Motor neuron (in vitro differentiated cells): ENCODE results near the gene KIN. TPM values are rescaled to one million over a fixed set of nuclear protein-coding genes. Genes with fewer than 3 reads are reported as not detected.
"Not testable (repeated sequence)": the region's sequence is repeated elsewhere in the genome, so short reads cannot be mapped to it uniquely, and the experiment has no call there.

Source experiments
- ATAC-seq, 8 experiments: fragments of 200-7000 bp; cut with Tn5 transposase; replicated peaks in 6 of 8; 2 replicates each; pipeline ENCODE4 v1.8.0; 2021; ENCODE audit warnings: mild to moderate bottlenecking in 8 of 8, moderate library complexity in 8 of 8
- H3K27ac ChIP-seq, 2 donors: fragments of 250-450 bp; sonication (Bioruptor Pico); 2 replicates each; pipeline ENCODE4 v1.9.0; 2021; ENCODE audit warnings: antibody characterized with exemption in 2 of 2, mild to moderate bottlenecking in 2 of 2, moderate library complexity in 1 of 2
- H3K4me1 ChIP-seq, 2 donors: fragments of 250-450 bp; sonication (Bioruptor Pico); replicated peaks in 1 of 2; 2 replicates each; pipeline ENCODE4 v1.6.1; 2021; ENCODE audit warnings: antibody characterized with exemption in 2 of 2, mild to moderate bottlenecking in 2 of 2, moderate library complexity in 1 of 2
- H3K4me3 ChIP-seq, 5 donors: fragments of 250-450 bp; sonication (Bioruptor Pico); 2 replicates each; pipeline ENCODE4 v1.9.0; 2021; ENCODE audit warnings: antibody characterized with exemption in 5 of 5, mild to moderate bottlenecking in 5 of 5, moderate library complexity in 4 of 5
- WGBS, 10 experiments: fragments of 450-650 bp; shearing (Covaris generic); methylation state at CpG; one replicate each; pipeline ENCODE4 v1.0.0; 2022; 5-methylcytosine and 5-hydroxymethylcytosine counted together
- in situ Hi-C, 9 experiments: fragments of 400-800 bp; cut with MboI; loops; one replicate each; pipeline ENCODE4 v1.15.0; 2021; ENCODE audit warnings: low sequenced_read_pairs in 9 of 9, low pct_unique_long_range_greater_than_20kb in 2 of 9; ENCODE audit not compliant: unreplicated experiment in 9 of 9
- total RNA-seq, 8 experiments: library from RNA; unstranded; fragments of 300-600 nt; gene quantifications; 2 replicates each; pipeline versions ENCODE4 v1.2.3 to v1.2.4, GENCODE V29; 2022

Gene KIN
- total RNA-seq, 8 experiments from 2014 or later = 4.7 to 13.3 (median 10.5) TPM

DNA sequence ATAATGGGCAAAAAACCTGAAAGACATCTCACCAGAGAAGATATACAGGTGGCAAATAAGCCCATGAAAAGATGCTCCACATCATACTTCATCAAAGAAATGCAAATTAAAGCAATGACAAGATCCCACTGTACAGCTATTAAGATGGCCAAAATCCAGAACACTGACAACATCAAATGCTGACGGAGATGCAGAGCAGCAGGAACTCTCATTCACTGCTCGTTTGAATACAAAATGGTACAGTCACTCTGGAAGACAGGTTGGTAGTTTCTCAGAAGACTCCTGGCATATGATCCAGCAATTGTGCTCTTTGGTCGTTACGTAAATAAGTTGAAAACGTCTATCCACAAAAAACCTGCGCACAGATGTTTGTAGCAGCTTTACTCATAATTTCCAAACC is 35.5 kb downstream of the KIN start:
- WGBS, 10 experiments = 60 to 100% (median 91%) methylated on average over 1 to 6 of the region's 6 CpGs; no CpG with 5 or more reads in 1 of the 10 experiments
- in situ Hi-C loops = no loop called here
- ATAC-seq = no peak
- no peak overlapping the region for H3K27ac ChIP-seq
- no peaks in the 10 kb centered on the region for H3K4me1 ChIP-seq
- no peak overlapping the region for H3K4me3 ChIP-seq

DNA sequence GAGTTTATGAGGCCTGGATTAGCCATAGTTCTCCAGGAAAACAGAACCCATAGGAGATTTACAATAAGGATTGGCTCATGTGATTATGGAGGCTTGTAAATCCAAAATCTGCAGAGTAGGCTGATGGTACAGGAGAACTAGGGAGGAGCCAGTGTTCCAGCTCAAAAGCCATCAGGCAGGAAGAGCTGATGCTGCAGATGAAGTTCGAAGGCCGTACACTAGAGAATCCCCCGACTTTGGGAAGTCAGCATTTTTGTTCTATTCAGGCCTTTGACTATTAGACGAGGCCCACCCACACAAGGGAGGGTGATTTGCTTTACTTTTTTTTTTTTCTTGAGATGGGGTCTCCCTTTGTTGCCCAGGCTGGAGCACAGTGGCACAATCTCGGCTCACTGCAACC is 37.6 kb downstream of the KIN start:
- 83 to 100% (median 96%) methylated on average over 1 to 2 of the region's 5 CpGs; no CpG with 5 or more reads in 6 of the 10 experiments for WGBS, 10 experiments
- Histone ChIP-seq H3K4me3 (no peak overlapping the region), H3K27ac (no peak overlapping the region), H3K4me1 (no peaks in the 10 kb centered on the region)
- no peak for ATAC-seq
- in situ Hi-C loops = no loop called here

DNA sequence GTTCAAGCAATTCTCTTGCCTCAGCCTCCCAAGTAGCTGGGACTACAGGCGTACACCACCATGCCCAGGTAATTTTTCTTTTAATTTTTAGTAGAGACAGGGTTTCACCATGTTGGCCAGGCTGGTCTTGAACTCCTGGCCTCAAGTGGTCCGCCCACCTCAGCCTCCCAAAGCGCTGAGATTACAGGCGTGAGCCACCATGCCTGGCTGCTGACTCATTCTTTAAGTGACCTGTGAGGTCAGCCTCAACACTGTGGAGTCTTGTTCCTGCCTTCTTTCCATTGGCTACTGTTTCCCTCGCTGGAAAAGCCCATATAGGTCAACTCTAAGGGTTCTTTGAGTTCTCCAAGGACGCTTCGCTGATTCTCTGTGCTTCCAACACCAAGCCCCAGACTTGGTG is 39.2 kb downstream of the KIN start:
- H3K4me3 ChIP-seq, ATAC-seq, in situ Hi-C loops, H3K27ac ChIP-seq, H3K4me1 ChIP-seq: not testable (repeated sequence)
- 80 to 100% (median 89%) methylated on average over 1 to 4 of the region's 7 CpGs; no CpG with 5 or more reads in 3 of the 10 experiments for WGBS, 10 experiments

DNA sequence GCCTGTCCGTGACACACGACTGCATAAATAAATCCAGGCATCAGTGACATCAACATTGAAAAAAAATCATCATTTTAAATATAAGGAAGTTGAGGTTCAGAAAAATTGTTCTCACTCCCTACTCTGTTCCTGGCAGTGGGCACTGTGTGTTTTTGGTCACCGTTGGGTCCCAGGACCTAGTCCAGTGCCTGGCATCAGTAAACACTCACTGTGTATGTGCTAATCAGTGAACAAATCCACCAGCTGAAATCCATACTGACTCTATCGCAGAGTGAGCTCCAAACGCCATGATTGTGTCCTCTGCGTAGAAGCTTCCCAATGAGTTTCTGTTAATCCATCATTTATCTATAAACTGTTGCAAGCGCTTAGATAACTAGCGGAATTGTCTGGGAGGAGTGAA is 43.5 kb downstream of the KIN start:
- 63 to 100% (median 90%) methylated on average over 1 to 7 of the region's 8 CpGs; no CpG with 5 or more reads in 2 of the 10 experiments for WGBS, 10 experiments
- no peak overlapping the region for H3K27ac ChIP-seq
- no peak overlapping the region for H3K4me3 ChIP-seq
- ATAC-seq = no peak
- in situ Hi-C loops = no loop called here
- H3K4me1 ChIP-seq = no peaks in the 10 kb centered on the region

DNA sequence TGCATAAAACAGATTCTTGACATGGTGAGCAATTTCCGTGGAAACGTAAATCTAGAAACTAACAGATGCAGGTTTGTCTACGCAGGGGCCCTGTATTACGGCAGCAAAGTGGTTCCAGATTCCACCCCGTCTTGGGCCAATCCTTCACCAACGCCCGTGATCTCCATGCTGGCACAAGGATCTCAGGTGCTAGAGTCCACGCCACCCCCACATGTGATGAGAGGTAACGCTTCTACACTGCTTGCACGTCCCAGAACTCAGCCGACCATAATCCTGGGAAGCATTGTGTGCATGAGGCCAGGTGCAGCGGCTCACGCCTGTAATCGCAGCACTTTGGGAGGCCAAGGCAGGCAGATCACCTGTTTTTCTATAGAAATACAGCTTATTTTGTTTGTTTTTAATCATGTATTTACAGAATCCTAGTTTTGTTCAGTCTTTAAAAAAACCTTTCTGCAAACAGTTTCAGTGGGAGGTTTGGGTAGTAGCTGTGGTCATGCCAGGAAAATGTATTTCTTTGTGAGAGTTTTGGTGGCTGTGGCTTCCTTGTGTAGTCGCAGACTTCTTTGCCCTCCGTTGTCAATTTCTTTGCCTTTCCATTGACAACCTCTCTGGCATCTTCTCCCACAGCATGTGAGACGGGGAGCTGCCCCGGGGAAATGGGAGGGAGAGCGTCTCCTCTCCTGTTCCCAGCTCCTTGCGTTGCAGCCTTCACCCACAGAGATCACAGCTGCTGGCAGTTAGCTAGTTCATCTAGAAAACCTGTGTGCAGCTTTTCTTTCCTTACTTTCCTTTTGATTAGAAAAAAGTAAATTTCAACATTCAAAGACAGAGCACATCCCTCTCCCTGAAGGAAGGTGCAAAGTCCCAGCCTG is 49.0 kb downstream of the KIN start:
- in situ Hi-C loops = no loop called here
- WGBS, 10 experiments = 24 to 100% (median 83%) methylated on average over 2 to 12 of the region's 20 CpGs; no CpG with 5 or more reads in 2 of the 10 experiments
- Histone ChIP-seq H3K27ac (no peak overlapping the region), H3K4me3 (no peak overlapping the region), H3K4me1 (peaks cover 0 to 2% of the 10 kb centered on the region in 2 donors)
- peak in 1 of 8 experiments; percentile 26 for ATAC-seq

DNA sequence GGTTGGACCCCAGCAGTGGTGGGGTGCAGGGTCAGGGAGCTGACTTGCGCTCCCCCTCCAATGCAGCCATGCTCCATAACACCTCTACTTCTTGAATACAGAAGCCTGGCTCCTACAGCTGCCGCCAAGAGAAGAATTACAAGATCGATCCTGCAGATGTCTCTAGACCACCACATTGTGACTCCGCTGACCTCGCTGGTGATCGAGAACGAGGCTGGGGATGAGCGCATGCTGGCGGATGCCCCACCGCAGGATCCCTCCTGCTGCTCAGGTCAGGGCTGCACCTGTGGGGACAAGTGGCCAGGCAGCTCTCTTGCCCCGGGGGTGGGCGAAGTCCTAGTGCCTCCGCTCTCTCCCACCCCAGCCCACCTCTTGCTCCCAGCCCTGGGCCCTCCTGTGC is 53.0 kb downstream of the KIN start:
- no peak overlapping the region for H3K4me3 ChIP-seq
- no peak overlapping the region for H3K27ac ChIP-seq
- H3K4me1 ChIP-seq = peaks cover 2 to 9% of the 10 kb centered on the region in 2 donors
- no peak for ATAC-seq
- in situ Hi-C loops = no loop called here
- WGBS, 10 experiments = 74 to 100% methylated on average over 2 to 7 of the region's 13 CpGs; no CpG with 5 or more reads in 8 of the 10 experiments

DNA sequence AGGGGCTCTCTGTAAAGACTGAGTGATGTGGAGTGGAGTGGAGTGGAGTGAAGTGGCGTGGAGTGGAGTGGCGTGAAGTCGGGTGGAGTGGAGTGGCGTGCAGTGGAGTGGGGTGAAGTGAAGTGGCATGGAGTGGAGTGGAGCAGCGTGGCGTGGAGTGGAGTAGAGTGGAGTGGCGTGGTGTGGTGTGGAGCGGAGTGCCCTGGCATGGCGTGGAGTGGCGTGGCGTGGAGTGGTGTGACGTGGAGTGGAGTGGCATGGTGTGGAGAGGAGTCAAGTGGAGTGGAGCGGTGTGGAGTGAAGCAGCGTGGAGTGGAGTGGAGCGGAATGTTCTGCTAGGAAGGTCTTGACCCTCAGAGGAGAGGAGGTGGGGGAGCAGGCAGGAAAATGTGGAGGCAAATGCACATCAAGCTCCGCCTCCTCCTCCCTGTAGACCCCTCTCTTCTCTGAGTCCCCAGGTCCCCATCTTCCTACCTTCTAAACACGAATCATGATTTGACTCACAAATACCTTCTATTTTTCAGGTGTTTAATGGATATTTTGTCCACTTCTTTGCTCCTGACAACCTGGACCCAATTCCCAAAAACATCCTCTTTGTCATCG is 64.8 kb downstream of the KIN start:
- no peak overlapping the region for H3K4me3 ChIP-seq
- peaks cover 5 to 6% of the 10 kb centered on the region in 2 donors for H3K4me1 ChIP-seq
- WGBS, 10 experiments = 33 to 100% (median 80%) methylated on average over 1 to 15 of the region's 18 CpGs; no CpG with 5 or more reads in 2 of the 10 experiments
- no peak overlapping the region for H3K27ac ChIP-seq
- in situ Hi-C loops = no loop called here
- ATAC-seq = no peak

DNA sequence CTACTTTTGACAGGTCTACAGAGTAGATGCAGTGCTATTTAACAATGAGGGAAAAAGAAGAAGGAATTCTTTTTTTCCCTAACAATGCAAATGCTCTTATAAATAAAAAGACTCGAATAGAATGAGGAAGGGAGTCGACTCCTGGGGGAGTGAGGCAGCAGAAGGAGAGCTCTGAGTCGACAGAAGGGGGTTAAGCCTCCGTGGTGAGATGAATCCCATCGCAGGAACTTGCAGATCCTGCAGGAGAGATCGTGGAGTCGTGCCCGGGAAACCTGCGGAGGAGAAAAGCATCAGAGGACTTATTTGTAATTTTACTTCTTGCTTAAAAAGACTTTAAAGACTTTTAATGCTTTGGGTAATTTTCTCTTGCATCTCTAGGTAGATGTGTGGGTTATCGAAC is 67.3 kb downstream of the KIN start:
- 44 to 83% (median 66%) methylated on average over 3 to 9 of the region's 10 CpGs; no CpG with 5 or more reads in 1 of the 10 experiments for WGBS, 10 experiments
- ATAC-seq = no peak
- in situ Hi-C loops = no loop called here
- Histone ChIP-seq H3K27ac (no peak overlapping the region), H3K4me1 (peaks cover 5 to 6% of the 10 kb centered on the region in 2 donors), H3K4me3 (no peak overlapping the region)

DNA sequence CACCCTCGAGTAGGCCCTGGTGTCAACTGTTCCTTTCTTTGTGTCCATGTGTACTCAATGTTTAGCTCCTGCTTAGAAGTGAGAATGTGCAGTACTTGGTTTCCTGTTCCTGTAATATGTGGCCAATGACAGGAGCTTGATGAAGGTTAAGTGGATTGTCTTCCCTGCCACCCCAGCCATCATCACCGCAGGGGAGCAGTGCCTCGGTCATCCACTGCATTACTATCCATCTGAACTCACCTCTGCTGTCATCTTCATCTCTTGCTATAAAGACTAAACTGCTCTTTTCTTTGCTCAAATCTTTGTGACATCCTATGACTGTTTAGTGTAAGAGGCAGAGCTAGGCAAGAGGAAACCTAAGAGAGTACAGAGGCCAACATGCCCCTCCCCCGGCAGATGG is 69.1 kb downstream of the KIN start:
- no peak overlapping the region for H3K4me3 ChIP-seq
- H3K27ac ChIP-seq = no peak overlapping the region
- WGBS, 10 experiments = 30 to 80% (median 67%) methylated on average over 1 to 4 of the region's 4 CpGs; no CpG with 5 or more reads in 2 of the 10 experiments
- peaks cover 5 to 6% of the 10 kb centered on the region in 2 donors for H3K4me1 ChIP-seq
- in situ Hi-C loops = no loop called here
- peak in 1 of 8 experiments; percentile 38 for ATAC-seq

DNA sequence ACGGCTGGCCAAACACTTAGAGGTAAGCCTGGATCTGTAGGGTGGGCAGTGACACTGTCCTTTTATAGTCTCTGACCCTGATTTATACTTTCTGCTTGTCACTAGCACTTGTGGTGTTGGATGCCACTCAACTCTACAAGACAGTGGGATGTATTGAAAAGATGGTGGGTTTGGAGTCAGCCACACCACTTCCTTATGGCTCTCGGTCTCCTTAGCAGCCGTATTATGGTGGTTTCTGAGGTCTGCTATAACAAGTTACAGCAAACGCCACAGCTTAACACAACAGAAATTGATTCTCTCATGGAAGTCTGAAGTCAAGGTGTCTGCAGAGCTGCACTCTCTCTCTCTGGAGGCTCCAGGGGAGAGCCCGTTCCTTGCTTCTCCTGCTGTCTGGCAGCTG is 70.0 kb downstream of the KIN start:
- H3K4me3 ChIP-seq = no peak overlapping the region
- H3K4me1 ChIP-seq = peaks cover 5 to 6% of the 10 kb centered on the region in 2 donors
- ATAC-seq = no peak
- WGBS, 10 experiments = 40 to 97% (median 91%) methylated on average over 1 to 5 of the region's 5 CpGs; no CpG with 5 or more reads in 4 of the 10 experiments
- H3K27ac ChIP-seq = no peak overlapping the region
- in situ Hi-C loops = no loop called here

DNA sequence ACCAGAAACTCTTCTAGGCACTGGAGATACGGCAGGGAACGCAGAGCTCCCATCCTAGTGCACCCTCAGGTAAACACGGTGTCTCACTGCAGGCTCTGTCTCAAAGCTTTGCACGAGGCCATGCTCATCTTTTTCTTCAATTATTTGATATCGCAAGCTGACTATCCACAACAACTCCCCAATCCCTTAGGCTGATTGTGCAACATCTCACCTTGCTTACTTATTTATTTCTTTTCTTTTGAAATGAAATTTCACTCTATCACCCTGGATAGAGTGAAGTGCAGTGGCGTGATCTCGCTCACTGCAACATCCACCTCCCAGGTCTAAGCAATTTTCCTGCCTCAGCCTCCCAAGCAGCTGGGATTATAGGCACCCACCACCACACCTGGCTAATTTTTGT is 72.3 kb downstream of the KIN start:
- 28 to 95% (median 70%) methylated on average over 2 to 7 of the region's 7 CpGs; no CpG with 5 or more reads in 2 of the 10 experiments for WGBS, 10 experiments
- Histone ChIP-seq H3K4me3 (no peak overlapping the region), H3K27ac (no peak overlapping the region), H3K4me1 (peaks cover 5 to 6% of the 10 kb centered on the region in 2 donors)
- in situ Hi-C loops = no loop called here
- no peak for ATAC-seq

DNA sequence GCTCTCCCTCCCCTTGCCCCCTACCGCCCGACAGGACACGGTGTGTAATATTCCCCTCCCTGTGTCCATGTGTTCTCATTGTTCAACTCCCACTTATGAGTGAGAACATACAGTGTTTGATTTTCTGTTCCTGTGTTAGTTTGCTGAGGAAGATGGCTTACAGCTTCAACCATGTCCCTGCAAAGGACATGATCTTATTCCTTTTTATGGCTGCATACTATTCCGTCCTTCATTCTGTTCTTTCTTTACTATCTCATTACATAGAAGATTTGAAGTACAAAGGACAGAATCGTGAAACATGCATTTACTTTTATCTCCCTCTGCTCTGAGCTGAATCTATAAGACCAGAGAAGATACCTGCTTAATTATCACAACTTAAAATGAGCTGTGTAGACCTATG is 76.7 kb downstream of the KIN start:
- H3K4me3 ChIP-seq, H3K4me1 ChIP-seq, ATAC-seq, H3K27ac ChIP-seq, in situ Hi-C loops: not testable (repeated sequence)
- WGBS, 10 experiments = 0 to 86% (median 40%) methylated on average over 1 to 5 of the region's 5 CpGs; no CpG with 5 or more reads in 1 of the 10 experiments

DNA sequence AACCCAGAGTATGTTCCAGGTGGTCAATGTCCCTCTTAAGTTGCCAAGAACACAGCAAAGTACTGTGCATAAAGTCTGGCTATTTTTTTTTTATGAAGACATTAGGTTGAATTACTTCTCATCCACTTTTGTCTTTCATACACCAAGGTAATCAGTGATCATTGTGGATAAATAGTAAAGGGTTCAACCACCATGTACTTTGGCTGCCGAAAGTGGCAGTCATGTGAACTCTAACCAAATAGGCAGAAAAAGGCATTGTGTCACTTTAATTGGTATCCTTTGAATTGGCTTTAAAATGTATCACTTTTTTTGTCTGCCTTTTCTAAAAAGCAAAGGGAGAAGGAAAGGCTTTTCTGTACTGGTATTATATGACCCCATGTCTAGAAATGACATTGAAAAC is 77.3 kb downstream of the KIN start:
- in situ Hi-C loops = no loop called here
- ATAC-seq = no peak

More for the DNA sequence above, 77.3 kb downstream of the KIN start:
- Histone ChIP-seq H3K27ac (no peak overlapping the region), H3K4me1 (no peaks in the 10 kb centered on the region), H3K4me3 (no peak overlapping the region)
- 36 to 100% (median 71%) methylated on average over 1 of the region's 1 CpG; no CpG with 5 or more reads in 3 of the 10 experiments for WGBS, 10 experiments
